BJ (cell line): ENCODE measurements around the gene CNN2. TPM values are rescaled to one million over a fixed set of nuclear protein-coding genes. Genes with fewer than 3 reads are reported as not detected.

Experiments used
- CTCF ChIA-PET: fragments of 350-600 bp; formaldehyde crosslinking; extraction: SDS; loops from one replicate; lab custom pipeline; 2021; ENCODE audit warnings: antibody characterized with exemption, inconsistent platforms; lab: Yijun Ruan, JAX
- POLR2A ChIA-PET: fragments of 300-600 bp; sonication (Branson Sonifier 250); formaldehyde crosslinking; extraction: SDS; loops from one replicate; lab custom pipeline; 2021; ENCODE audit warnings: antibody characterized with exemption; lab: Charles Lee
- DNase-seq: peaks from one replicate; pipeline ENCODE4 v3.0.0-alpha.2; 2011; ENCODE audit warnings: low read depth
- H3K27me3 ChIP-seq: 2 replicates; pipeline ENCODE4 v1.6.0; 2011; ENCODE audit warnings: low read length; ENCODE audit not compliant: control insufficient read depth, insufficient read depth
- H3K36me3 ChIP-seq: 2 replicates; pipeline ENCODE4 v1.5.1; 2011; ENCODE audit warnings: low read length; ENCODE audit not compliant: control insufficient read depth, insufficient read depth
- H3K4me3 ChIP-seq: 2 replicates; pipeline ENCODE4 v1.5.1; 2011; ENCODE audit warnings: low read depth, mild to moderate bottlenecking, control low read depth, low read length
- CTCF ChIP-seq: IDR thresholded peaks from 2 replicates; pipeline ENCODE4 v1.5.1; 2011; ENCODE audit warnings: low read depth, mild to moderate bottlenecking, control low read depth, inconsistent platforms, low read length, moderate library complexity; ENCODE audit not compliant: insufficient read depth
- polyA plus RNA-seq: library from polyadenylated mRNA; depleted of rRNA; stranded (reverse); fragments of >200 nt; gene quantifications from 2 replicates; pipeline ENCODE4 v1.2.3, GENCODE V29; 2011

CNN2 gene
- polyA plus RNA-seq, 1 experiment: 529 TPM

DNA sequence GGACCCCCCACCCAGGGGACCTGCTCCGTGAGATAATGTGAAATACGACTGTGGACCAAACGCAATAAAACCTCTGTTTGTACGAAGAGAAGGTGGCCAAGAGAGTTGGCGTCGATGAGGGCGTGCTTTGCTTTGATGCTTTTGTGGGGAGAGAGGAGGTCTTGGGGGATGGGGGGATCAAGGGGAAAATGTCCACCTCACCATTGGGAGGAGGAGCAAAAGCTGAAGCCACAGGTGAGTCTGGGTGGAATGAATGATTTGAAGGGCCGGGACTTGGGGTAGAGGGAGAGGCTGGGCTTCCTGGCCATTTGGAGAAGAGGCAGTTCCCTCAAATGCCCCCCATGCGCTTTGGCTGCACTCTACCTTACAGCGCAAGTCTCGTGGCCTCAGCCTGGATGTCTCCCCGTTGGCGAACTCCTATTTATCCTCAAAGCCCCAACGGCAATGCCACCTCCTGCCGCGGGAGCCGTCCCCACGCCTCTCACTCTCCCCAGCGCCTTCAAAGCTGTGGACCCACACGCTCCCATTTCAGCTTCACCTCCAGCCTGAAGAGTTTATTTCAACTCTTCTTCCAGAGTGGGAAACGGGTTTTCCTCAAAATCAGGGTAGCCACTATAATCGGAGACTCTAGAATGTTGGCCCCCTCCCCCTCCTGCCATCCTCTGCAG, 12.7 kb downstream of the CNN2 start:
- H3K36me3 ChIP-seq: peaks cover 23% of the 10 kb centered on the region
- ChIA-PET POLR2A (interaction anchor here (1.1 kb wide), 1 partner anchor 13 kb away, joined by 8 read pairs; the partner anchor contains the start of gene CNN2), CTCF (interaction anchor here (1.0 to 2.1 kb wide), 4 partner anchors 13 to 151 kb away, joined by 3 to 7 read pairs (median 4); partner anchors contain the start of gene CNN2)
- DNase-seq: no peak
- no peak overlapping the region for H3K4me3 ChIP-seq
- TF ChIP-seq CTCF: no peak
- no peaks in the 10 kb centered on the region for H3K27me3 ChIP-seq

DNA sequence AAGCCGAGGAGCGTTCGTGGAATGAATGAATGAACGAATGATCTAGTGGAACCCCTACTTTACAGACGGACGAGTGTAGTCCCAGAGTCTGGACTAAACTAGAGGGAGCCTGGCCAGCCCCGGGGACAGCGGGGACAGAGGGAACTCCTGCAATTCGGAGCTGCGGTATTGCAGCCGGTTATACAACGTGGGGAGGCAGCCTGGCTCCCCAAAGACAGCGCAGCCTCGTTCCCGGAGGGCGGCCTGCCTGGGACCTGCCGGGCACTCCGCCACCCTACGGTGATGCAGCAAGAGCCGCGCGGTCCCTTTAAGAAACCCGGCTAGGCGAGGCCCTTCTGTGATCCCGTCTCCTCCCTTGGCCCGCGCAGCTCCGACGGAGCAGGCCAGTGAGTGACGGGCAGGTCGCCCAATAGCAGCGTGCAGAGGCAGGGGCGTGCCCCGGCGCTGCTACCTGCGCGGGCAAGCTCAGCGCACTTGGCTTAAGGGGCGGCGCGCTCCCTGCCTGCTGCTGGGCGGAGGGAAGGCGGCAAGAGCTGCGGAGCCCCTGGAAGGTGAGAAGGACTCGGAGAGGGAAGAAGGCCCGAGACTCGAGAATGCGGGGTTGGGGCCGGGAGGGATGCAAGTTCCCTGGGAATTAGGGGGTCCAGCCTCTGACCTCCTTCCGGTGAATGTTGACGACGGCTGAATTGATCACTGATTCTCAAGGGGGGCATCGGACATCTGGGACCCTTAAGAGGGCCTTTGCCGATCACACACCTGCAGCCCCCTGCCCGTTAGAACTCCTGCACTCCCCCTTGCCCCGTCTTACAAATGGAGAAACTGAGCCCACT, 13.5 kb downstream of the CNN2 start, which contains the start of gene ABCA7:
Gene ABCA7, plus strand, starts transcription at position 462 of the 830 bp plus-strand sequence. CDS start 1,255 bp downstream, outside the sequence.
- Histone ChIP-seq H3K4me3 (peak within 1 kb of the TSS; percentile 33), H3K27me3 (no peaks in the 10 kb centered on the region), H3K36me3 (peaks cover 23% of the 10 kb centered on the region)
- CTCF ChIA-PET: interaction anchor here (1.0 to 2.1 kb wide), 3 partner anchors 14 to 151 kb away, joined by 3 to 7 read pairs (median 5); partner anchors contain the start of gene CNN2
- POLR2A ChIA-PET: interaction anchor here (1.1 kb wide), 2 partner anchors 13 to 64 kb away, joined by 3 to 8 read pairs; partner anchors contain the start of genes CNN2 and GPX4
- no peak for TF ChIP-seq CTCF
- DNase-seq: peak; percentile 79

DNA sequence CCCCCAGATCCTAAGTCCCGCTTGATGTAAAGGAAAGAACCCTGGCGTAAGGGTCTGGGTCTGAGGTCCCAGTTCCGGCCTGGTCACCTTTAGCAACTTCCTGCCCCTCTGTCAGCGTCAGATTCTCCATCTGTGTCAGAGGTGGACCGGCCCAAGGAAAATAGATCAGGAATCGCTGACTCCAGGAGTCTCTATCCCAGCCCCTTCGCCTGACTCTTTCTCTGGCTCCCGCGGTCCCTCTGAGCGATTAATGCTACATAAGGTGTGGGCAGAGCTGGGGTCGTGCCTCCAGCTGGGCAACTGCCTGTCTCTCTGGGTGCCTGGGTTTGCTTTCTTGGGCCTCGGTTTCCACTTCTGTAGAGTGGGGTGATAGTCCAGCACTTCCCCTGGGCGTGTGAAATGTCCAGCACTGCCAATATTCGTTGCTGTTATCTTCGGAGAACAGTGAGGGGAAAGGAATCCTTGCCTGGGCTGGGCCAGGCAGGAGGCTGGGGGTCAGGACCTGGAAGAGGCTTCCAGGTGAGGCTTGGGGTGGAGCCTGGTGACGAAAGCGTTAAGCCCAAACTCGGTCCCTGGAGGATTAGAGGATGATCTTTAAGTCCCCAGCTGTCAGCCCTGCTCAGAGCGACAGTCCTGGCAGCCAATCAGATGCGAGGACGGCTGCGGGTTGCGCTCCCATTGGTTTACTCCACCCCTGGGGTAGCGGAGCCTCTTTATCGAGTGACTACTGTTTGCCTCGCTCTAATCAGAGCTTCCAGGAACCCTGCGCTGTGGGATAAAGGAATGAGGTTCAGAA, 14.3 kb downstream of the CNN2 start:
- no peak for TF ChIP-seq CTCF

GRCh38 chr19:1041272-1041834, 14.9 kb downstream of the CNN2 start:
- ChIA-PET POLR2A (no interaction called here), CTCF (interaction anchor here (1.1 to 2.1 kb wide), 4 partner anchors 24 to 72 kb away, joined by 3 to 7 read pairs (median 4); no protein-coding TSS in a partner anchor)
- H3K4me3 ChIP-seq: peak overlapping the region; percentile 37
- no peak for TF ChIP-seq CTCF
- H3K27me3 ChIP-seq: no peaks in the 10 kb centered on the region
- DNase-seq: no peak
- peaks cover 15% of the 10 kb centered on the region for H3K36me3 ChIP-seq

More for the DNA sequence above, 14.3 kb downstream of the CNN2 start:
- ChIA-PET CTCF (interaction anchor here (1.1 to 2.1 kb wide), 4 partner anchors 15 to 73 kb away, joined by 3 to 7 read pairs (median 4); partner anchors contain the start of gene CNN2), POLR2A (interaction anchor here (1.1 kb wide), 2 partner anchors 14 to 63 kb away, joined by 3 to 8 read pairs; partner anchors contain the start of genes CNN2 and GPX4)
- peak overlapping the region; percentile 37 for H3K4me3 ChIP-seq
- no peaks in the 10 kb centered on the region for H3K27me3 ChIP-seq
- DNase-seq: peak; percentile 63
- H3K36me3 ChIP-seq: peaks cover 20% of the 10 kb centered on the region
